AG08396 (cell line): ENCODE measurements around the gene SLC30A5.
"Not testable (repeated sequence)": the region's sequence is repeated elsewhere in the genome, so short reads cannot be mapped to it uniquely, and the experiment has no call there.

Experiments
- DNase-seq: peaks from one replicate; pipeline ENCODE4 v3.0.0; 2012; ENCODE audit warnings: low spot score, mixed read lengths

Gene SLC30A5

DNA sequence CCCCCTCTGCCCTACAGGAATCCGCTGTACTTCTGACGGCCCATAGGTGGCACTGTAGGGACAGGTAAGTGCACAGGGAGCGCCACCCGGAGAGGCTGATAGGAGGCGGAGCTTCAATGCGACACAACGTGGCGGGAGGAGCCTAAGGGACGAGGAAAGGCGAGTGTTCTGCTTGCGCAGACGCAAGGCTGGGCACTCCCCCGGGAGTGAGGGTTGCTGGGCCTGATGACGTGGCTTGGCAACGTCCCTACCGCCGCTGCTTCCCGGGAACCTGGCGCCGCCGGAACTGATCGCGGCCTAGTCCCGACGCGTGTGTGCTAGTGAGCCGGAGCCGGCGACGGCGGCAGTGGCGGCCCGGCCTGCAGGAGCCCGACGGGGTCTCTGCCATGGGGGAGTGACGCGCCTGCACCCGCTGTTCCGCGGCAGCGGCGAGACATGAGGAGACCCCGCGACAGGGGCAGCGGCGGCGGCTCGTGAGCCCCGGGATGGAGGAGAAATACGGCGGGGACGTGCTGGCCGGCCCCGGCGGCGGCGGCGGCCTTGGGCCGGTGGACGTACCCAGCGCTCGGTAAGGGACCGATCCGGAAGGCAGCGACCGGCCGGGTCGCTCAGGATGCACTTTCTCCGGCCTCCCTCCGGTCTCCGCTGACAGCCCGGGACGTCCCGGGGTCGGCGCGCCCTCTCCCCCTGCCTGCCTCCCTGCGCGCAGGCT lies at the start of gene SLC30A5:
SLC30A5 (plus strand) TSS at position 244 of the 712 bp plus-strand sequence; CDS start at position 486, 242 bp downstream.
- DNase-seq: peak; percentile 99

DNA sequence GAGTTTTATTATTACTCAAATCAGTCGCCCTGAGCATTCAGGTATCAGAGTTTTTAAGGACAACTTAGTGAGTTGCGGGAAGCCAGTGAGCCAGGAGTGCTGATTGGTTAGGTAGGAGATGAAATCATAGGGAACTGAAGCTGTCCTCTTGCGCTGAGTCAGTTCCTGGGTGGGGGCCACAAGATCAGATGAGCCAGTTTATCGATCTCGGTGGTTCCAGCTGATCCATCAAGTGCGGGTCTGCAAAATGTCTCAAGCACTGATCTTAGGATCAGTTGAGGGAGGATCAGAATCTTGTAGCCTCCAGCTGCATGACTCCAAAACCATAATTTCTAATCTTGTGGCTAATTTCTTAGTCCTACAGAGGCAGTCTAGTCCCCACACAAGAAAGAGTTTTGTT lies 48.6 kb upstream of the SLC30A5 start:
- DNase-seq: not testable (repeated sequence)

DNA sequence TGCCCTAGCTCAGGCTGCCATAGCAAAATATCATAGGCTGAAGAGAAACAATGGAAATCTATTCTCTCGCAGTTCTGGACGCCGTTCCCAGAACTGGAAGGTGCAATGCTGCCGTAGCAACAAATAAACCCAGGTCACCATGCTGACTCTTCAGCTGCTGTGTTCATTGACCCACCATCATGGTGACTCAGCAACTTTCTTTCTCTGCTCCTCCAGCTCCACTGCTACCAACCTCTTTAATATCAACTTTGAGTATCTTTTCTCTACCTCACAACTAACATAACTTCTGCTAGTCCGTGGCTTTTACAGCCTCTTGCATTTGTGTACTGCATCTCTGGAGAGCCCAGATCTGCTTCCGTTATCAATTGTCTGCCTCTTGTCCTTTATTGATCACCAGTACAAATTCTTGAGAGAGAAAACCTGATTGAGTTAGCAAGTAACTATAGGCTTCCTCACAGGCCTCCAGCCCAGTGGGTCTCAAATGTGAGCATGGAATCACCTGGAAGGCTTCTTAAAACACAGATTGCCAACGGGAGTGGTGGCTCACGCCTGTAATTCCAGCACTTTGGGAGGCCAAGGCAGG lies 47.3 kb upstream of the SLC30A5 start:
- DNase-seq: peak; percentile 25

DNA sequence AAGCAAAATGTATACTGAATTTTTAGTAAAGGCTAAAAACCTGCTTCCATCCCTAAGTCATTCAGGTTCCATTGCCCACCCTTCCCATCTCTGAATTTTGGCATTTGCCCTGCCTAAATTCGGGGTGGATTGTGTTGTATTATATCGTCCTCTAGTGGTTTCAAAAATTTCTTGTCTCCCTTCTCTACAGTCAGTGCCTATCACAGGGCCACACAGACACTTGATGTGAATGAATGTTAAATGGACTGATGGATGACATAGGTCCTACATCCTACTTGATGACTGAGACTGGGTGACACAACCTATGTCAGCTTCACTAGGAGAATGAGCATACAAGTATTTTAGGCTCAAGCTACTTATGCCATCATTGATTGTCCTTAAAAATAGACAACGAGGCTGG lies 45.6 kb upstream of the SLC30A5 start:
- DNase-seq: no peak

DNA sequence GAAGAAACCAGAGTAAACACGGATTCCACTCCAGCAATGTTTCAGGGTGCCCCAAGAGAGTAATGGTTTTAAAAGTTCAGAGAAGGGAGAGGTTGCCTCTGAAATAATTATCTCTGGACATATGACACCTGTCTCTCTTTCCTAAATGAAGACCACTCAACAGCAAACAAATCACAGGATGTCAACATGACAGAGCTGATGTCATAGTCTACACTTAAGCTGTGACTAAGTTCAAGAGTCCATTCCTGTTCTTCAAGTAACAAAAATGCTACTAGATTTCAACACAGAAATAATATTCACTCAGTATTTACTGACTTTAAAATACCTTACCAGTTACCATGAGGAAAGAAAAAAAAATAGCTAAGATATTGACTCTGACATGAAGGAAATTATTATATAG lies 44.7 kb upstream of the SLC30A5 start:
- DNase-seq: no peak

DNA sequence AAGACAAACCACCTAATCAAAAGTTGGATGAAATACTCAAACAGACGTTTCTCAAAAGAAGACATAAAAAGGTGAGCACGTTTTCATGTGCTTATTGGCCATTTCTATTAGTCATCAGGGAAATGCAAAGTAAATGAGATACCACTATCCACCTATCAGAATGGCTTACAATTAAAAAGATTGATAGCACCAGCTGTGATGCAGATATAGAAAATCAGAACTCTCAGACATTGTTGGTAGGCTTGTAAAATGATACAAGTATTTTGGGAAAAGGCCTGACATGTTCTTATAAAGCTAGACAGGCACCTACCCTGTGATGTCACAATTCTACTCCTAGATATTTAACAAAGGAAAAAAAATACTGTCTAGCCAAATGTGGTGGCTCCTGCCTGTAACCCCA lies 44.0 kb upstream of the SLC30A5 start:
- no peak for DNase-seq

DNA sequence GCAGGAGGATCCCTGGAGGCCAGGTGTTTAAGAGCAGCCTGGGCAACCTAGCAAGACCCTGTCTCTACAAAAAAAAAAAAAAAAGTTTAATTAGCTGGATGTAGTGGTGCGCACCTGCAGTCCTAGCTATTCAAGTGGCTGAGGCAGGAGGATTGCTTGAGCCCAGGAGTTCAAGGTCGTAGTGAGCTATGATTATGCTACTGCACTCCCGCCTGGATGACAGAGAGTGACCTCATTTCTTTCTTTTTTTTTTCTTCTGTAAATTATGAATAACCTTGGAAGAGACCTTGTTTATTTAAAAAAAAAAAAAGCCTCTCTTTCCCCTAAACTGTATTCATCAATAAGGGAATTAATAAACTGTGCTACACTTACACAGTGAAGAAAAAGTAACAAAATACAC lies 43.6 kb upstream of the SLC30A5 start:
- DNase-seq: no peak

DNA sequence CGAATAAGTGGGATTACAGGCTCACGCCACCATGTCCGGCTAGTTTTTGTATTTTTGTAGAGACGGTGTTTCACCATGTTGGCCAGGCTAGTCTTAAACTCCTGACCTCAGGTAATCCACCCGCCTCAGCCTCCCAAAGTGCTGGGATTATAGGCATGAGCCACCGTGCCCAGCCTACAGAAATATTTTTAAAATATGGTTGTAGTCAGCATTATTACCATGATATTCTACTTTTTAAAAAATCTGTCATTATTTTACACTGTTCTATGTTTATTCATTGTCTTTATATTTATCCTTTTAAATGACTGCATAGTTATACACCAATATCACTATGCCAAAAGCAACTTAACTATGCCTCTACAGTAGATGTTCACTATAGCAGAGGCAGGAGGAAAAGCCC lies 41.6 kb upstream of the SLC30A5 start:
- DNase-seq: no peak

DNA sequence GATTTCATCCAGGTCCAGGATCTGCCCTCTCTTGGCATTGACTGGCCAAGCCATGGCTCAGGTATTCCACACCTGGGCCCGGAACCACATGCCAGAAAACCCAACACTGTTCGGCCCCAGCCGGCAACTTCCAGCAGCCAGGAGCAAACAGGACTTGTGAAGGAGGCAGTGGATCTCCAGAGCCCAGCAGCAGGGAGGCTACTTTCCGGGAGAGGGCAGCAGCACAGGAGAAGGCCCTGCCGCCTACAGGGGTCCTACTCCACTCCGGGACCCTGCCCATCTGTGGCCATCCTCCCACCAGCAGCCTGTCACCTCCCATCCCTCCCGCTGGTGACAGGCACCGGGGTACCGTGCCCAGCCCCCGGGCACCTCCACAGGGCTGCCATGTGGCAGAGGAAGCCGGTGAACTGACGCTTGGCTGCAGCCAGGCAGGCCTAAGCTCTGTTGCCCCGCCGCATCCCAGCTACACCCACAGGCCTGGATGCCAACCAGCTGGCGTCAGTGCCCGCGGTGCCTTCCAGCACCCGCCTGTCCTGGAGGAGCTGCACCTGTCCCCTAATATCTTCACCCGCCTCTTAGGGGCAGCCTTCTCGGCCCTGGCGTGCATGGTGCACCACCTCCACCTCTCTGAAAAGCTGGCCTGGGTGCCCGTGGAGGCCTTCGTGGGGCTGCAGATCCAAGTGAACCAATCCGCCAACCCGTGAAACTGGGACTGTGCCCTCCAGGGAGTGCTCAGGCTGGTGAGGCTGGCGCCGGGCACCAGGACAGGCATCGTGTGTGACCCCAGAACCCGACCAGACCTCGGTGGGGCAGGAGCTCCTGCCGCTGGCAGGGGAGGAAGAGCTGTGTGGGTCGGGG lies 18.9 kb upstream of the SLC30A5 start:
- no peak for DNase-seq

DNA sequence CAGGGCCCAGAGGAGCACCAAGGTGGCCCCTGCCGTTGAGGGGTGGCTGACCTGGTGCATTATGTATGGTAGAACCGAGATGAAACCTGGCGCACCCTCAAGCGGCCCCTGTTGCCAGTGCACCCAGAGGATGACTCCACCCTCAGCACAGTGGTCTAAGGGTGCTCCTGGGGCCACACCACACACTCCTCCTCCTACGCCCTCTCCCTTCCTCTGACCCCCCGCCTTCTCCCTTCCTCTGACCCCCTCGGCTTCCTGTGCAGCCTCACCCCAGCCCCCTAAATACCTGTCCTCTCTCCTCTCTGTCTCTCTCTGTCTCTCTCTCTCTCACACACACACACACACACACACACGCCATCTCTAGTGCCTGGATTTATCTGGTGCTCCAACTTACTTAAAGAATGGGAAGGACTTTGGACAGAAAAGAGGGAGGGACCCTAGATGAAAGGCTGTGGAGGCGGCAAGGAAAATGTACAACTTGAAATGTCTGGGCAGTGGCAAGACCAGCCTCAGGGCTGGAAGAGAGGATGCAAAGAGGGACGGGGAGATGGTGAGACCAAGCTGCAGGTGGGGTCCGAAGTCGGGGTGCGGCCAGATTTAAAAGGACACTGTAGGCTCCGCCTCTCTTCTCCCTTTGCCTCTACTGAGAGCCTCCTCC lies 18.2 kb upstream of the SLC30A5 start:
- DNase-seq: no peak

DNA sequence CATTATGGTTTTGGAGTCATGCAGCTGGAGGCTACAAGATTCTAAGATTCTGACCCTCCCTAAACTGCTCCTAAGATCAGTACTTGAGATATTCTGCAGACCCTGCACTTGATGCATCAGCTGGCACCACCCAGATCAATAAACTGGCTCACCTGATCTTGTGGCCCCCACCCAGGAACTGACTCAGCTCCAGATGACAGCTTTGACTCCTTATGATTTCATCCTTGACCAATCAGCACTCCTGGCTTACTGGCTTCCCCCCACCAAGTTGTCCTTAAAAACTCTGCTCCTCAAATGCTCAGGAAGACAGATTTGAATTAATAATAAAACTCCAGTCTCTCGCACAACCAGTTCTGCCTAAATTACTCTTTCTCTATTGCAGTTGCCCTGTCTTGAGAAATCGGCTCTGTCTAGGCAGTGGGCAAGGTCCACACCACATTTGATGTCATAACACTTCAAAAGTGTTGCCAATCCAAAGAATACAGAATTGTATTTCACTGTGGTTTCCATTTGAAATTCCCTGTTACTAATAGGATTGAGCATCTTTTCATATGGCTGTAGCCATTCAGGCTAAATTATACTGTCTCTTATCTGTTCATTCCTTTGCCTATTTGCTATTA lies 14.8 kb upstream of the SLC30A5 start:
- no peak for DNase-seq

DNA sequence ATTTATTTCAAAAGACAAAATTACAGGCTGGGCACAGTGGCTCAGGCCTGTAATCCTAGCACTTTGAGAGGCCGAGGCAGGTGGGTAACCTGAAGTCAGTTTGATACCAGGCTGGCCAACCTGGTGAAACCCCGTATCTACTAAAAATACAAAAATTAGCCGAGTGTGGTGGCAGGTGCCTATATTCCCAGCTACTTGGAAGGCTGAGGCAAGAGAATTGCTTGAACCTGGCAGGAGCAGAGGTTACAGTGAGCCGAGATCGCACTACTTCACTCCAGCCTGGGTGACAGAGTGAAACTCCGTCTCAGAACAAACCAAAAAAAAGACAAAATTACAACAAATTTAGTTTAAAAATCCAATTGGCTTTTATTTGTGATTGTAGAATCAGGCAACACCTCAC lies 14.3 kb upstream of the SLC30A5 start:
- no peak for DNase-seq

DNA sequence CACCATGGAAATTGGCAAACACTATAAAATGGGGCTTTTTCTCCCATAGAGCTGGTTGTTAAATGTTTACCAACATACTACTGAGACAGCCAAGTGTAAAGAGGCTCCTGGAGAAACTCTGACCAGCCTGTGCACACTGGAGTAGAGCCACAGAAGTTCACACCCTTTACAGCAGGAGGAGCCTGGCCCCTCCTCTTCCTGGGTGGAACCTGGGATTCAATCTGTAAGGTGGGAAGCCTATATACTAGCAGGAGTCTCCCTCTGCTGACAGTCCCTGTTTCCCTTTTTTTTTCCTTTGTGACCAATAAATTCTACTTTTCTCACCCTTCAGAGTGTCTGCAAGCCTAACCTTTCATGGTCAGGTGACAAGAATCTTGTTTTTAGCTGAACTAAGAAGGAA lies 10.4 kb upstream of the SLC30A5 start:
- no peak for DNase-seq

DNA sequence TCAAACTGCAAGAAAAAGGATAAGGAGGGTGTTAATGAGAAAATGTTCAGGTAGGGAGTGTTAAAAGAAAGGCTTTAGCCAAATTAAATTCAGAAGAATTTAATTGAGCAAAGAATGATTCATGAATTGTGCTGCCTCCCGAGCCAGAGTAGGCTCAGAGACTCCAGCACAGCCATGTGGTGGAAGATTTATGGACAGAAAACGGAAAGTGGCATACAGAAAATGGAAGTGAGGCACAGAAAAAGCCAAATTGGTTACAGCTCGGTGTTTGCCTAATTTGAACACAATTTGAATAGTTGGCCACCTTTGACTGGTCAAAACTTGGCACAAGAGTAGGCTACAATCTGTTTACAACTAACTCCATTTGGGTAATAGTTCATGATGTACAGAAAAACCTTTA lies 9.6 kb upstream of the SLC30A5 start:
- DNase-seq: no peak

DNA sequence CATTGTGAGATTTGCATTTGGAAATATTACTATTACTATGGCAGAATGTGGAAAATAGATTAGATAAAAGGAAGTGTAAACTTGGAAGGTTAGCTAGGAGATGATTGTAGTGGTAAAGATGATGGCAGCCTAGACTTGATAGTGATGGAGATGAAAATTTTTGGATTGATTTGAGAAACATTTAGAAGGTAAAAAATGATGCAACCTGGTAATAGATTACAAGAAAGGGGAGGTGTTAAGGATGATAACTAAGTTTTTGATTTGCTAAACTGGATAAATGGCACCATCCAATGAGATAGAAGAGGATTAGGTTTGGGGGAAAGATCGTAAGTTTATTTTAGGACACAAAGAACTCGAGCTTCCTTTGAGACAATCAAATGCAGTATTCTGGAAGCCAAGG lies 8.9 kb upstream of the SLC30A5 start:
- DNase-seq: no peak

DNA sequence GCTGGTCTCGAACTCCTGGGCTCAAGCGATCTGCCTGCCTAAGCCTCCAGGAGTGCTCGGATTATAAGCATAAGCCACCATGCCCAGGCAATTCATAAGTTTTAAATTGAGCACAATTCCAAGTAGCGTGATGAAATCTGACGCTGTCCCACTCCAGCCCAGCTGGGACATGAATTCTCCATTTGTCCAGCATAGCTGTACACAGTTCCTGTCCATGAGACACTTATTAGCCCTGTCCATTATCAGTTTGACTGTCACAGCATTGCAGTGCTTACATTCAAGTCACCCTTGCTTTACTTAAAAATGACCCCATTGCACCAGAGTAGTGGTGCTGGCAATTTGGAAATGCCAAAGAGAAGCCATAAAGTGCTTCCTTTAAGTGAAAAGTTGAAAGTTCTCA lies 7.6 kb upstream of the SLC30A5 start:
- DNase-seq: no peak

DNA sequence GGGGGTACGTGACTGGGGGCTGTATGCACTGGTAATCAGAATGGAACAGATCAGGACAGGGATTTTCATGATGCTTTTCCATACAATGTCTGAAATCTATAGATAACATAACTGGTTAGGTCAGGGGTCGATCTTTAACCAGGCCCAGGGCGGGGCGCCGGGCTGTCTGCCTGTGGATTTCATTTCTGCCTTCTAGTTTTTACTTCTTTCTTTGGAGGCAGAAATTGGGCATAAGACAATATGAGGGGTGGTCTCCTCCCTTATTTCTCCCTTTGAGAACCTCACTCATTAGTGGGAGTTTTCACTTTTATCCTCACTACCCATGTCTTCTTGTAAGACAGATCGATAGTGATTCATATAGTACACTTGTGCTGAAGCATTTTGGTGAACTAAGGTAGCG lies 5.8 kb upstream of the SLC30A5 start:
- DNase-seq: not testable (repeated sequence)

DNA sequence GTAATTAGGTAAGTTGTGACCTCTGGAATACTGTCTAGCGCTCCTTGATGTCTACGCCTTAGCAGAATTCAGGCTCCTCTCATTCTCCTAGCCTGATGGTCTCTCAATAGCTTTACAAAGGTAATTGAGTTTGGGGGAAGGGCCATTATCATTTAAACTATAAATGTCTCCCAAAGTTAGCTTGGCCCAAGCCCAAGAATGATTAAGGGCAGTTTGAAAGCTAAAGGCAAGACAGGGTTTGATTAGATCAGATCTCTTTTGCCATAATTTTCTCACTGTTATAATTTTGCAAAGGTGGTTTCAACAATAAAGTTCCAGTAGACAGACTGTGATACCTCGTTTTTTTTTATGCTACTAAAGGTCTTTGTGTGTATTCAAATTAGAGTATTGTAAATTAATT lies 3.7 kb upstream of the SLC30A5 start:
- DNase-seq: no peak

DNA sequence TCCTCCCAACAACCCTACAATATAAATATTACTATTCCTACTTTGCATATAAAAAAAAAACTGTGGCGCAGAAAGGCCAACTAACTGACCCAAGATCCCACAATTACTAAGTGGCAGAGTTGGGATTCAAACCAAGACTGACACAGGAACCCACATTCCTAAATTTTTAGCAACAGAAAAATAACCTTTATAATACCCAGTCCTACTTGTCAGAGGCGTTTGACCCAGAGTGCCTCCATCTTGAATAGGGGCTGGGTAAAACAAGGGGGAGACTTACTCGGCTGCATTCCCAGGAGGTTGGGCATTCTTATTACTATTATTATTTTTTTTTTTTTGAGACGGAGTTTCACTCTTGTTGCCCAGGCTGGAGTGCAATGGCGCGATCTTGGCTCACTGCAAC lies 2.0 kb upstream of the SLC30A5 start:
- no peak for DNase-seq

DNA sequence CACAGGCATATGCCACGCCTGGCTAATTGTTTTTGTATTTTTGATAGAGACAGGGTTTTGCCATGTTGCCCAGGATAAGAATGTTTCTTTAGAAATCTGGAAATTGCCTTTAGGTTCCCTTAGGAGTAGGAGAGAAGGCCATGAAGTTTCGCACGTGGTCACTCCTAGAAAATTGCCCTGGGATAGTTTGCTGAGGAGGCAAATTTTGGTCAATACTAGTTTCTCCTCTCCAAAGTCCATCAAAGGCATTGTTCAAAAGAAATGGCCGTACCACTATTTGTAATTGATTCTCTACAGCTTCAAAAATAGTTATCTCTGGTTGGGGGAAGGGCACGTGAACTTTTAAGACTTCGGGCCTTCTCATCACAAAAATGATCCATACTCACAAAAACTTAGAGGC lies 845 bp upstream of the SLC30A5 start:
- DNase-seq: no peak

DNA sequence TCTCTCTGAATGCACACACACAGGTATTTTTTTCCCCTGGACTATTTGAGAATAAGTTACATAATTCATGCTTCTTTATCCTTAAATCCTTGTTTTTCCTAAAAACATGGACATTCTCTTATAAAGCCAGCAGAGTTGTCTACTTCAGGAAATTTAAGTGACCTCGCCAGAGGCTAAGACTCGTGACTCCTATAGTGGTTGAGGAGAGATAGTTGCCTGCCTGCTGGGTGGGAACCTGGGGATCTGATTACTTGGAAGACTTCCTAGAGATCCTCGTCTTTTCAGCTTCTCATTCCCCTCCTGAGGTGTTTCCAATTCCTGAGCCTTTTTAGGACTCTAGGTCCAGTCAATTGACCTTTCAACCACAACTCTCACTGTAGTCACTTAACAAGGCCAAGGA lies 5.5 kb downstream of the SLC30A5 start:
- no peak for DNase-seq

DNA sequence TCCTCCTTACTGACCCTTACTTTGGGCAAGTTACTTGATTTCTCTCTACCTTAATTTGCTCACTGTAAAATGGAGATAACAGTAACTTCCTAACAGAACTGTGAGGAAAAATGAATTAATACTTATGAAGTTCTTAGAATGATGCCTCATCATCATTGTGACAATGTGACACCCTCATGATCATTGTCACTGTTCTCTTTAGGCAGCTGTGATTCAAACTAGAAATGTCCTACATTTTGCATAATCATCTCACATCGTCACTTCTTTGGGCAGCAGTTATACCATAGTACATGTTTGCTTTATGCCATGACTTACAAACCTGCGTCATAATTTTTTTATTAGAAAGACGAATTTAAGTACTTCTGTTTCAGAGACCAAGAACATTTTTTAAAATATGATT lies 9.7 kb downstream of the SLC30A5 start:
- DNase-seq: no peak
